IMR-90 (cell line): ENCODE data around the gene MTMR1. TPM values are rescaled to one million over a fixed set of nuclear protein-coding genes. Genes with fewer than 3 reads are reported as not detected.

ENCODE experiments used
- ATAC-seq: fragments of 200-7000 bp; cut with Tn5 transposase; 2 replicates; pipeline ENCODE4 v1.9.1; 2020; ENCODE audit warnings: low read depth, mild to moderate bottlenecking, moderate library complexity
- BruUV-seq: library from RNA; stranded (reverse); fragments of 400-500 nt; replicated peaks from 2 replicates; lab custom pipeline; 2021; lab: Mats Ljungman, UMichigan
- CTCF ChIA-PET: fragments of 300-600 bp; formaldehyde crosslinking; extraction: SDS; loops from one replicate; lab custom pipeline; 2021; ENCODE audit warnings: antibody characterized with exemption; lab: Yijun Ruan, JAX
- POLR2A ChIA-PET: fragments of 300-600 bp; sonication (Branson Sonifier 250); formaldehyde crosslinking; loops from one replicate; lab custom pipeline; 2022; ENCODE audit warnings: antibody characterized with exemption; ENCODE audit not compliant: unreplicated experiment; lab: Charles Lee
- DNase-seq: peaks from one replicate; pipeline ENCODE4 v3.0.0; 2013
- H2AFZ ChIP-seq: replicated peaks from 2 replicates; pipeline ENCODE3; 2013; ENCODE audit warnings: low read length, mild to moderate bottlenecking; ENCODE audit not compliant: poor library complexity
- H2AK5ac ChIP-seq: 2 replicates; pipeline ENCODE4 v1.6.1; 2013; ENCODE audit warnings: low read depth, low read length, inconsistent platforms
- H2AK9ac ChIP-seq: replicated peaks from 2 replicates; pipeline ENCODE3; 2013; ENCODE audit warnings: mild to moderate bottlenecking, low read depth, low read length, moderate library complexity; ENCODE audit not compliant: poor library complexity
- H2BK120ac ChIP-seq: 2 replicates; pipeline ENCODE4 v1.6.1; 2013; ENCODE audit warnings: low read depth, low read length, inconsistent platforms
- H2BK15ac ChIP-seq: 3 replicates; pipeline ENCODE4 v1.6.1; 2013; ENCODE audit warnings: low read depth, low read length, inconsistent platforms
- H2BK20ac ChIP-seq: 2 replicates; pipeline ENCODE4 v1.6.1; 2013; ENCODE audit warnings: low read depth, mild to moderate bottlenecking, inconsistent platforms, low read length, moderate library complexity
- H2BK5ac ChIP-seq: 2 replicates; pipeline ENCODE4 v1.6.1; 2013; ENCODE audit warnings: mild to moderate bottlenecking, low read depth, low read length, inconsistent platforms; ENCODE audit not compliant: poor library complexity, severe bottlenecking
- H3K14ac ChIP-seq: replicated peaks from 2 replicates; pipeline ENCODE4 v1.6.1; 2013; ENCODE audit warnings: low read depth, low read length, inconsistent platforms
- H3K18ac ChIP-seq: 2 replicates; pipeline ENCODE4 v1.6.1; 2013; ENCODE audit warnings: low read depth, low read length, control low read depth
- H3K23ac ChIP-seq: 2 replicates; pipeline ENCODE4 v1.6.1; 2013; ENCODE audit warnings: low read depth, low read length, inconsistent platforms
- H3K27ac ChIP-seq: 2 replicates; pipeline ENCODE4 v1.5.1; 2013; ENCODE audit warnings: mild to moderate bottlenecking, control low read depth, low read length; ENCODE audit not compliant: insufficient read depth
- H3K27me3 ChIP-seq: 2 replicates; pipeline ENCODE4 v1.6.1; 2013; ENCODE audit warnings: low read length; ENCODE audit not compliant: control insufficient read depth, insufficient read depth
- H3K36me3 ChIP-seq: 2 replicates; pipeline ENCODE4 v1.6.1; 2013; ENCODE audit warnings: low read length, mixed read lengths; ENCODE audit not compliant: control insufficient read depth, insufficient read depth
- H3K4ac ChIP-seq: 2 replicates; pipeline ENCODE4 v1.6.1; 2013; ENCODE audit warnings: low read depth, low read length, inconsistent platforms
- H3K4me1 ChIP-seq: 2 replicates; pipeline ENCODE4 v1.6.1; 2013; ENCODE audit warnings: low read length, mixed read lengths; ENCODE audit not compliant: control insufficient read depth, insufficient read depth
- H3K4me2 ChIP-seq: 2 replicates; pipeline ENCODE4 v1.6.1; 2013; ENCODE audit warnings: low read depth, mild to moderate bottlenecking, control low read depth, low read length, moderate library complexity
- H3K4me3 ChIP-seq: 2 replicates; pipeline ENCODE4 v1.5.1; 2013; ENCODE audit warnings: low read depth, mild to moderate bottlenecking, control low read depth, low read length, moderate library complexity; ENCODE audit not compliant: insufficient read depth
- H3K56ac ChIP-seq: 2 replicates; pipeline ENCODE4 v1.6.1; 2013; ENCODE audit warnings: low read length, inconsistent platforms; ENCODE audit not compliant: insufficient read depth; ENCODE audit errors: extremely low read depth
- H3K79me1 ChIP-seq, 2 experiments: 2 replicates each; pipeline ENCODE4 v1.6.1; 2013; ENCODE audit warnings: low read length in 2 of 2, inconsistent platforms in 1 of 2, low read depth in 1 of 2
- H3K9ac ChIP-seq: 2 replicates; pipeline ENCODE4 v1.6.1; 2013; ENCODE audit warnings: low read depth, low read length, control low read depth
- H3K9me1 ChIP-seq: 2 replicates; pipeline ENCODE4 v1.6.1; 2013; ENCODE audit warnings: low read length, inconsistent platforms; ENCODE audit not compliant: insufficient read depth
- H3K9me3 ChIP-seq: 2 replicates; pipeline ENCODE4 v1.6.1; 2013; ENCODE audit warnings: low read length; ENCODE audit not compliant: control insufficient read depth, insufficient read depth
- H4K20me1 ChIP-seq: 2 replicates; pipeline ENCODE4 v1.6.1; 2013; ENCODE audit warnings: low read length, inconsistent platforms; ENCODE audit not compliant: insufficient read depth
- H4K5ac ChIP-seq: 2 replicates; pipeline ENCODE4 v1.6.1; 2013; ENCODE audit warnings: mild to moderate bottlenecking, low read depth, low read length, control low read depth
- H4K8ac ChIP-seq, 2 experiments: 2 replicates each; pipeline ENCODE4 v1.6.1; 2013; ENCODE audit warnings: low read depth in 2 of 2, low read length in 2 of 2, control low read depth in 1 of 2, inconsistent platforms in 1 of 2
- H4K91ac ChIP-seq: 2 replicates; pipeline ENCODE4 v1.6.1; 2013; ENCODE audit warnings: low read depth, low read length, inconsistent platforms; ENCODE audit not compliant: insufficient read depth
- MAZ ChIP-seq: IDR thresholded peaks from 2 replicates; pipeline ENCODE4 v1.6.1; 2012; ENCODE audit warnings: low read depth, mild to moderate bottlenecking, low read length, improper control_type of control experiment, moderate library complexity, borderline replicate concordance
- RAD21 ChIP-seq: IDR thresholded peaks from 2 replicates; pipeline ENCODE4 v1.6.1; 2012; ENCODE audit warnings: low read length, improper control_type of control experiment
- WGBS, 2 experiments: methylation state at CpG; one replicate each; pipeline versions ENCODE4 v1.1.5 to v1.1.7; 2013; ENCODE audit warnings: missing lambda C conversion rate in 2 of 2; ENCODE audit not compliant: insufficient read length in 1 of 2; ENCODE audit errors: extremely low coverage in 2 of 2; 5-methylcytosine and 5-hydroxymethylcytosine counted together
- dilution Hi-C: fragments of 300-500 bp; cut with HindIII; formaldehyde crosslinking; loops from one replicate; pipeline ENCODE4 v1.14.3; 2018; ENCODE audit warnings: low sequenced_read_pairs; ENCODE audit not compliant: unreplicated experiment
- in situ Hi-C: fragments of 300-500 bp; cut with MboI; formaldehyde crosslinking; loops from 3 replicates; pipeline ENCODE4 v1.14.3; 2019; ENCODE audit warnings: low sequenced_read_pairs, inconsistent platforms, mixed read lengths
- intact Hi-C: fragments of 100-400 bp; cut with micrococcal nuclease; formaldehyde crosslinking; loops from 2 replicates; pipeline ENCODE4 v1.10.0; 2022
- polyA plus RNA-seq, 3 experiments: library from polyadenylated mRNA; depleted of rRNA; stranded (reverse); fragments of >200 nt; gene quantifications; 2 replicates each; pipeline ENCODE4 v1.2.3, GENCODE V29; 2012; ENCODE audit warnings: low replicate concordance in 1 of 3
- total RNA-seq: library from RNA; depleted of rRNA; stranded (reverse); fragments of >200 nt; gene quantifications from 2 replicates; pipeline ENCODE4 v1.2.3, GENCODE V29; 2012
- TF ChIP-seq, protein P1 (sequence below): fragments of 150-350 bp; IDR thresholded peaks from 2 replicates; pipeline ENCODE4 v1.6.1; 2016; ENCODE audit warnings: low read depth, mild to moderate bottlenecking, low read length, moderate library complexity, borderline replicate concordance

The MTMR1 gene
- total and polyA plus RNA-seq, 2 of the 4 experiments (the other 2 are of a cell fraction), result 19.0 to 28.8 TPM

- H3K4me3 ChIP-seq, result no peak overlapping the region
- no peak overlapping the region for H3K27ac ChIP-seq
- no peaks in the 10 kb centered on the region for H3K27me3 ChIP-seq
- CTCF ChIA-PET, result interaction anchor here (2.0 kb wide), 1 partner anchor 312 kb away, joined by 33 read pairs; no protein-coding TSS in a partner anchor
- TF ChIP-seq MAZ (no peak), RAD21 (no peak)
- TF ChIP-seq, protein P1, sequence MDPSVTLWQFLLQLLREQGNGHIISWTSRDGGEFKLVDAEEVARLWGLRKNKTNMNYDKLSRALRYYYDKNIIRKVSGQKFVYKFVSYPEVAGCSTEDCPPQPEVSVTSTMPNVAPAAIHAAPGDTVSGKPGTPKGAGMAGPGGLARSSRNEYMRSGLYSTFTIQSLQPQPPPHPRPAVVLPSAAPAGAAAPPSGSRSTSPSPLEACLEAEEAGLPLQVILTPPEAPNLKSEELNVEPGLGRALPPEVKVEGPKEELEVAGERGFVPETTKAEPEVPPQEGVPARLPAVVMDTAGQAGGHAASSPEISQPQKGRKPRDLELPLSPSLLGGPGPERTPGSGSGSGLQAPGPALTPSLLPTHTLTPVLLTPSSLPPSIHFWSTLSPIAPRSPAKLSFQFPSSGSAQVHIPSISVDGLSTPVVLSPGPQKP, result no peak
- in situ Hi-C loops (loop anchor here (5.0 to 10.0 kb wide), 2 partner anchors 214 to 316 kb away; partner anchors contain the start of gene HMGB3), dilution Hi-C loops (no loop called here), intact Hi-C loops (loop anchor here (5.0 kb wide), 1 partner anchor 216 kb away; no protein-coding TSS in a partner anchor)
- H2BK5ac ChIP-seq, result no peak overlapping the region
- ATAC-seq (no peak), DNase-seq (no peak)
- no peak overlapping the region for H3K4ac ChIP-seq
- H2AK9ac ChIP-seq, result no peak overlapping the region
- H4K91ac ChIP-seq, result no peak overlapping the region
- no peak overlapping the region for H2BK120ac ChIP-seq
- H4K5ac ChIP-seq, result no peak overlapping the region
- no peak overlapping the region for H4K8ac ChIP-seq
- POLR2A ChIA-PET, result no interaction called here
- no peaks in the 10 kb centered on the region for H3K79me1 ChIP-seq
- no peak overlapping the region for H2AFZ ChIP-seq
- no peak overlapping the region for H3K9ac ChIP-seq
- 68% methylated on average over 7 of the region's 16 CpGs; no CpG with 5 or more reads in 1 of the 2 experiments for WGBS, 2 experiments
- no TSS peak for BruUV-seq
- H3K9me3 ChIP-seq, result no peaks in the 10 kb centered on the region; the same call in 1 of the 2 replicates
- no peak overlapping the region for H2AK5ac ChIP-seq
- no peak overlapping the region for H3K18ac ChIP-seq
- no peaks in the 10 kb centered on the region; the same call in 1 of the 2 replicates for H3K36me3 ChIP-seq
- no peak overlapping the region for H3K4me2 ChIP-seq
- H3K23ac ChIP-seq, result no peak overlapping the region
- no peak overlapping the region for H2BK15ac ChIP-seq
- no peak overlapping the region for H3K56ac ChIP-seq
- H3K14ac ChIP-seq, result no peak overlapping the region
- peaks cover 9% of the 10 kb centered on the region for H3K4me1 ChIP-seq
- no peaks in the 10 kb centered on the region for H3K9me1 ChIP-seq
- no peaks in the 10 kb centered on the region; the same call in 1 of the 2 replicates for H4K20me1 ChIP-seq
- no peak overlapping the region for H2BK20ac ChIP-seq
Observed at GRCh38 chrX:150771116-150771515, 77.9 kb downstream of the MTMR1 start.
